PC-3 (cell line): ENCODE results near the gene NUCB1. TPM values are rescaled to one million over a fixed set of nuclear protein-coding genes. Genes with fewer than 3 reads are reported as not detected.
A peak's percentile ranks its signal among the peaks of the same experiment; 100 is the strongest.

Experiments
- ATAC-seq: fragments of 200-7000 bp; cut with Tn5 transposase; 2 replicates; pipeline ENCODE4 v1.9.1; 2020; ENCODE audit warnings: mild to moderate bottlenecking, moderate library complexity
- BruUV-seq: library from RNA; stranded (reverse); fragments of 400-500 nt; replicated peaks from 2 replicates; lab custom pipeline; 2021; lab: Mats Ljungman, UMichigan
- CTCF ChIA-PET: fragments of 300-600 bp; sonication (Branson Sonifier 250); formaldehyde crosslinking; loops from one replicate; lab custom pipeline; 2022; ENCODE audit warnings: antibody characterized with exemption; lab: Charles Lee
- POLR2A ChIA-PET: fragments of 300-600 bp; sonication (Branson Sonifier 250); formaldehyde crosslinking; loops from one replicate; lab custom pipeline; 2022; ENCODE audit warnings: antibody characterized with exemption; ENCODE audit not compliant: unreplicated experiment; lab: Charles Lee
- DNase-seq: peaks from one replicate; pipeline ENCODE4 v3.0.0-alpha.2; 2015
- H2AFZ ChIP-seq: fragments of 300-600 bp; sonication (generic); 2 replicates; pipeline ENCODE4 v1.6.0; 2016; ENCODE audit warnings: antibody characterized with exemption, low read length
- H3F3A ChIP-seq: fragments of 300-600 bp; sonication (generic); one replicate; pipeline ENCODE4 v1.6.0; 2017; ENCODE audit warnings: antibody characterized with exemption, low read length, control low read depth, mild to moderate bottlenecking; ENCODE audit not compliant: unreplicated experiment
- H3K27ac ChIP-seq: fragments of 300-600 bp; sonication (generic); 2 replicates; pipeline ENCODE4 v1.5.1; 2016; ENCODE audit warnings: mild to moderate bottlenecking, low read length
- H3K27me3 ChIP-seq: fragments of 300-600 bp; sonication (generic); 2 replicates; pipeline ENCODE4 v1.6.1; 2016; ENCODE audit warnings: low read length, mixed read lengths
- H3K36me3 ChIP-seq: fragments of 300-600 bp; sonication (generic); 2 replicates; pipeline ENCODE4 v1.6.1; 2016; ENCODE audit warnings: low read depth, mixed run types, low read length, mixed read lengths
- H3K4me1 ChIP-seq: fragments of 300-600 bp; sonication (generic); 2 replicates; pipeline ENCODE4 v1.5.1; 2016; ENCODE audit warnings: low read length; ENCODE audit not compliant: insufficient read depth
- H3K4me2 ChIP-seq: fragments of 300-600 bp; sonication (generic); 2 replicates; pipeline ENCODE4 v1.6.0; 2016; ENCODE audit warnings: low read length
- H3K4me3 ChIP-seq: fragments of 300-600 bp; sonication (generic); 2 replicates; pipeline ENCODE4 v1.5.1; 2016; ENCODE audit warnings: mild to moderate bottlenecking, low read length, mixed read lengths
- H3K79me2 ChIP-seq: fragments of 300-600 bp; sonication (generic); 2 replicates; pipeline ENCODE4 v1.6.1; 2017; ENCODE audit warnings: low read length, mixed read lengths
- H3K9ac ChIP-seq: fragments of 300-600 bp; sonication (generic); 2 replicates; pipeline ENCODE4 v1.6.0; 2016; ENCODE audit warnings: mild to moderate bottlenecking, low read length
- H3K9me2 ChIP-seq: fragments of 300-600 bp; sonication (generic); replicated peaks from 2 replicates; pipeline ENCODE4 v1.6.1; 2016; ENCODE audit warnings: mixed run types, low read length, mixed read lengths
- H3K9me3 ChIP-seq: fragments of 300-600 bp; sonication (generic); 2 replicates; pipeline ENCODE4 v1.6.1; 2016; ENCODE audit warnings: low read length, mixed read lengths
- H4K20me1 ChIP-seq: fragments of 300-600 bp; sonication (generic); 2 replicates; pipeline ENCODE4 v1.6.1; 2016; ENCODE audit warnings: low read length, mixed read lengths
- EZH2 ChIP-seq: fragments of 300-600 bp; sonication (generic); IDR thresholded peaks from one replicate; pipeline ENCODE4 v1.6.1; 2017; ENCODE audit warnings: antibody characterized with exemption, mild to moderate bottlenecking, low read length; ENCODE audit not compliant: unreplicated experiment
- EZH2phosphoT487 ChIP-seq: fragments of 300-600 bp; sonication (generic); IDR thresholded peaks from 2 replicates; pipeline ENCODE4 v1.6.1; 2018; ENCODE audit warnings: mild to moderate bottlenecking, antibody characterized with exemption, low read length, borderline replicate concordance
- intact Hi-C: fragments of 100-400 bp; cut with micrococcal nuclease; formaldehyde crosslinking; loops from 2 replicates; pipeline ENCODE4 v1.9.0; 2023
- total RNA-seq: library from RNA; depleted of rRNA; stranded (reverse); fragments of >200 nt; gene quantifications from 2 replicates; pipeline ENCODE4 v1.2.3, GENCODE V29; 2014
- TF ChIP-seq, protein P1 (sequence below): fragments of 300-600 bp; sonication (generic); conservative IDR thresholded peaks from 2 replicates; pipeline ENCODE4 v1.5.1; 2017; ENCODE audit warnings: antibody characterized with exemption, low read depth, mild to moderate bottlenecking, low read length

Gene NUCB1
- total RNA-seq, 1 experiment from 2014 or later = 137 TPM

GRCh38 chr19:48966541-48967345 is 66.6 kb downstream of the NUCB1 start:
- POLR2A ChIA-PET = no interaction called here
- H3K9me2 ChIP-seq = no peaks in the 10 kb centered on the region
- DNase-seq = no peak
- peaks cover 17% of the 10 kb centered on the region; the same call in 1 of the 2 replicates for H3K36me3 ChIP-seq
- intact Hi-C loops = no loop called here
- H3K79me2 ChIP-seq = peaks cover 14% of the 10 kb centered on the region
- H2AFZ ChIP-seq = no peak overlapping the region
- H3K4me3 ChIP-seq = peak overlapping the region; percentile 81
- TF ChIP-seq EZH2phosphoT487 (no peak), EZH2 (no peak)
- TF ChIP-seq, protein P1, sequence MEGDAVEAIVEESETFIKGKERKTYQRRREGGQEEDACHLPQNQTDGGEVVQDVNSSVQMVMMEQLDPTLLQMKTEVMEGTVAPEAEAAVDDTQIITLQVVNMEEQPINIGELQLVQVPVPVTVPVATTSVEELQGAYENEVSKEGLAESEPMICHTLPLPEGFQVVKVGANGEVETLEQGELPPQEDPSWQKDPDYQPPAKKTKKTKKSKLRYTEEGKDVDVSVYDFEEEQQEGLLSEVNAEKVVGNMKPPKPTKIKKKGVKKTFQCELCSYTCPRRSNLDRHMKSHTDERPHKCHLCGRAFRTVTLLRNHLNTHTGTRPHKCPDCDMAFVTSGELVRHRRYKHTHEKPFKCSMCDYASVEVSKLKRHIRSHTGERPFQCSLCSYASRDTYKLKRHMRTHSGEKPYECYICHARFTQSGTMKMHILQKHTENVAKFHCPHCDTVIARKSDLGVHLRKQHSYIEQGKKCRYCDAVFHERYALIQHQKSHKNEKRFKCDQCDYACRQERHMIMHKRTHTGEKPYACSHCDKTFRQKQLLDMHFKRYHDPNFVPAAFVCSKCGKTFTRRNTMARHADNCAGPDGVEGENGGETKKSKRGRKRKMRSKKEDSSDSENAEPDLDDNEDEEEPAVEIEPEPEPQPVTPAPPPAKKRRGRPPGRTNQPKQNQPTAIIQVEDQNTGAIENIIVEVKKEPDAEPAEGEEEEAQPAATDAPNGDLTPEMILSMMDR = no peak
- no peak for ATAC-seq
- no peaks in the 10 kb centered on the region for H3K9me3 ChIP-seq
- H3K27me3 ChIP-seq = no peaks in the 10 kb centered on the region
- H3K9ac ChIP-seq = no peak overlapping the region
- CTCF ChIA-PET = no interaction called here
- H3K4me2 ChIP-seq = peak overlapping the region; percentile 94
- peaks cover 5% of the 10 kb centered on the region for H3F3A ChIP-seq
- H4K20me1 ChIP-seq = 0 out of 2 replicates have a peak, but pooled peaks cover 5% of the 10 kb centered on the region
- H3K4me1 ChIP-seq = peaks cover 31% of the 10 kb centered on the region
- no TSS peak for BruUV-seq
- H3K27ac ChIP-seq = no peak overlapping the region

GRCh38 chr19:48967346-48968178 is 67.5 kb downstream of the NUCB1 start:
- ATAC-seq = no peak
- Histone ChIP-seq H3F3A (peaks cover 5% of the 10 kb centered on the region), H3K9me2 (no peaks in the 10 kb centered on the region), H3K4me2 (no peak overlapping the region), H4K20me1 (0 out of 2 replicates have a peak, but pooled peaks cover 5% of the 10 kb centered on the region), H3K9ac (no peak overlapping the region), H3K9me3 (no peaks in the 10 kb centered on the region), H3K4me1 (peaks cover 26% of the 10 kb centered on the region), H3K79me2 (peaks cover 14% of the 10 kb centered on the region), H3K36me3 (peaks cover 17% of the 10 kb centered on the region; the same call in 1 of the 2 replicates), H3K4me3 (no peak overlapping the region), H2AFZ (no peak overlapping the region), H3K27me3 (no peaks in the 10 kb centered on the region), H3K27ac (no peak overlapping the region)
- TF ChIP-seq EZH2phosphoT487 = no peak
- TF ChIP-seq EZH2 = no peak
- TF ChIP-seq, protein P1 = no peak
- intact Hi-C loops = no loop called here
- BruUV-seq = no TSS peak
- ChIA-PET POLR2A (interaction anchor here (0.6 kb wide), 1 partner anchor 181 kb away, joined by 18 read pairs; no protein-coding TSS in a partner anchor), CTCF (interaction anchor here (0.6 kb wide), 1 partner anchor 11 kb away, joined by 5 read pairs; no protein-coding TSS in a partner anchor)
- DNase-seq = no peak
